VCaP (cell line): Measurements from ENCODE around the gene TMEM63A.

Experiments used
- H3K27ac ChIP-seq: fragments of 450-650 bp; 2 replicates; pipeline ENCODE4 v1.5.1; 2017
- CTCF ChIP-seq: fragments of 450-650 bp; conservative IDR thresholded peaks from 2 replicates; pipeline ENCODE4 v1.5.1; 2017; ENCODE audit warnings: mild to moderate bottlenecking, moderate library complexity

The TMEM63A gene

GRCh38 chr1:225859151-225859550 lies 23.0 kb downstream of the TMEM63A start:
- no peak for TF ChIP-seq CTCF

GRCh38 chr1:225857256-225857655 lies 24.9 kb downstream of the TMEM63A start:
- no peak for TF ChIP-seq CTCF
- no peak overlapping the region for H3K27ac ChIP-seq

More at GRCh38 chr1:225859151-225859550, 23.0 kb downstream of the TMEM63A start:
- no peak overlapping the region for H3K27ac ChIP-seq

- no peak overlapping the region for H3K27ac ChIP-seq
- no peak for TF ChIP-seq CTCF
Observed at GRCh38 chr1:225855503-225856300, 26.5 kb downstream of the TMEM63A start.

GRCh38 chr1:225853441-225853840 lies 28.7 kb downstream of the TMEM63A start:
- no peak for TF ChIP-seq CTCF
- no peak overlapping the region for H3K27ac ChIP-seq

- no peak overlapping the region for H3K27ac ChIP-seq
- TF ChIP-seq CTCF: no peak
Observed at GRCh38 chr1:225852413-225853124, 29.6 kb downstream of the TMEM63A start.

GRCh38 chr1:225851805-225852204 lies 30.4 kb downstream of the TMEM63A start:
- no peak overlapping the region for H3K27ac ChIP-seq
- TF ChIP-seq CTCF: no peak

GRCh38 chr1:225850370-225850769 lies 31.8 kb downstream of the TMEM63A start:
- no peak for TF ChIP-seq CTCF
- H3K27ac ChIP-seq: no peak overlapping the region
